Activated T-cell treated with anti-CD3 and anti-CD28 coated beads, Interleukin-2, amount 50 U/mL, for 4 hours (primary cell): ENCODE measurements around the gene POLR3A. TPM values are rescaled to one million over a fixed set of nuclear protein-coding genes. Genes with fewer than 3 reads are reported as not detected.
A peak's percentile ranks its signal among the peaks of the same experiment; 100 is the strongest.

Experiments used
- ATAC-seq, 2 donors: fragments of 200-7000 bp; cut with Tn5 transposase; one replicate each; pipeline ENCODE4 v1.10.0; 2021
- DNase-seq: peaks from one replicate; pipeline ENCODE4 v3.0.0-alpha.2; 2020
- H3K27me3 Mint-ChIP-seq: one replicate; pipeline ENCODE4 v1.8.0; 2021; ENCODE audit warnings: low read depth, mixed read lengths
- H3K36me3 Mint-ChIP-seq: one replicate; pipeline ENCODE4 v1.8.0; 2022; ENCODE audit warnings: mixed read lengths; ENCODE audit not compliant: insufficient read depth
- H3K4me1 Mint-ChIP-seq: one replicate; pipeline ENCODE4 v1.8.0; 2021; ENCODE audit warnings: low read depth, mixed read lengths
- H3K4me3 Mint-ChIP-seq: one replicate; pipeline ENCODE4 v1.8.0; 2021; ENCODE audit warnings: mild to moderate bottlenecking, moderate library complexity, mixed read lengths
- H3K9me3 Mint-ChIP-seq: one replicate; pipeline ENCODE4 v1.8.0; 2021; ENCODE audit warnings: mixed read lengths
- total RNA-seq, 3 donors: library from RNA; stranded (reverse); gene quantifications; one replicate each; pipeline ENCODE4 v1.2.1, GENCODE V29; 2021

Gene POLR3A
- total RNA-seq, 3 donors from 2014 or later, result 30.7 to 33.7 (median 31.0) TPM

- Mint-ChIP-seq H3K36me3 (peaks cover 55% of the 10 kb centered on the region), H3K4me3 (peak overlapping the region; percentile 41), H3K4me1 (peaks cover 60% of the 10 kb centered on the region), H3K27me3 (no peaks in the 10 kb centered on the region), H3K9me3 (no peaks in the 10 kb centered on the region)
- ATAC-seq (peak; percentile 8 to 17), DNase-seq (no peak)
Observed at GRCh38 chr10:78041170-78042057, 12.1 kb upstream of the POLR3A start.

- H3K27me3 Mint-ChIP-seq, result no peaks in the 10 kb centered on the region
- ATAC-seq (no peak), DNase-seq (no peak)
- H3K4me1 Mint-ChIP-seq, result peaks cover 68% of the 10 kb centered on the region
- H3K9me3 Mint-ChIP-seq, result no peaks in the 10 kb centered on the region
- peak overlapping the region; percentile 68 for H3K4me3 Mint-ChIP-seq
- H3K36me3 Mint-ChIP-seq, result peaks cover 72% of the 10 kb centered on the region
Observed at GRCh38 chr10:78039743-78040142, 10.4 kb upstream of the POLR3A start.

- H3K9me3 Mint-ChIP-seq, result no peaks in the 10 kb centered on the region
- H3K27me3 Mint-ChIP-seq, result no peaks in the 10 kb centered on the region
- DNase-seq, result no peak
- ATAC-seq, result no peak
- peaks cover 65% of the 10 kb centered on the region for H3K4me1 Mint-ChIP-seq
- H3K4me3 Mint-ChIP-seq, result peak overlapping the region; percentile 68
- H3K36me3 Mint-ChIP-seq, result peaks cover 78% of the 10 kb centered on the region
Observed at GRCh38 chr10:78038791-78039547, 9.7 kb upstream of the POLR3A start.

- peak overlapping the region; percentile 97 for H3K4me3 Mint-ChIP-seq
- peaks cover 65% of the 10 kb centered on the region for H3K4me1 Mint-ChIP-seq
- ATAC-seq (no peak), DNase-seq (no peak)
- H3K27me3 Mint-ChIP-seq, result no peaks in the 10 kb centered on the region
- H3K36me3 Mint-ChIP-seq, result peaks cover 78% of the 10 kb centered on the region
- no peaks in the 10 kb centered on the region for H3K9me3 Mint-ChIP-seq
Observed at GRCh38 chr10:78038105-78038504, 8.8 kb upstream of the POLR3A start.

- no peaks in the 10 kb centered on the region for H3K27me3 Mint-ChIP-seq
- ATAC-seq (no peak), DNase-seq (no peak)
- peaks cover 56% of the 10 kb centered on the region for H3K4me1 Mint-ChIP-seq
- peaks cover 63% of the 10 kb centered on the region for H3K36me3 Mint-ChIP-seq
- H3K4me3 Mint-ChIP-seq, result peak overlapping the region; percentile 97
- no peaks in the 10 kb centered on the region for H3K9me3 Mint-ChIP-seq
Observed at GRCh38 chr10:78035933-78036583, 6.7 kb upstream of the POLR3A start.

- ATAC-seq (no peak), DNase-seq (no peak)
- no peaks in the 10 kb centered on the region for H3K9me3 Mint-ChIP-seq
- peaks cover 57% of the 10 kb centered on the region for H3K36me3 Mint-ChIP-seq
- no peaks in the 10 kb centered on the region for H3K27me3 Mint-ChIP-seq
- peak overlapping the region; percentile 97 for H3K4me3 Mint-ChIP-seq
- H3K4me1 Mint-ChIP-seq, result peaks cover 50% of the 10 kb centered on the region
Observed at GRCh38 chr10:78035437-78035836, 6.1 kb upstream of the POLR3A start.

GRCh38 chr10:78035025-78035424, 5.7 kb upstream of the POLR3A start:
- Mint-ChIP-seq H3K4me3 (peak overlapping the region; percentile 97), H3K36me3 (peaks cover 53% of the 10 kb centered on the region), H3K9me3 (no peaks in the 10 kb centered on the region), H3K27me3 (no peaks in the 10 kb centered on the region), H3K4me1 (peaks cover 50% of the 10 kb centered on the region)
- ATAC-seq, result no peak
- DNase-seq, result no peak

GRCh38 chr10:78033637-78034470, 4.5 kb upstream of the POLR3A start, which contains the start of gene RPS24:
Gene RPS24 (plus strand): TSS chr10:78033863. CDS start chr10:78033902, 39 bp downstream.
- ATAC-seq, result peak; percentile 86 to 90
- H3K9me3 Mint-ChIP-seq, result no peaks in the 10 kb centered on the region
- no peaks in the 10 kb centered on the region for H3K27me3 Mint-ChIP-seq
- peaks cover 50% of the 10 kb centered on the region for H3K4me1 Mint-ChIP-seq
- peak within 1 kb of the TSS; percentile 97 for H3K4me3 Mint-ChIP-seq
- peak; percentile 93 for DNase-seq
- H3K36me3 Mint-ChIP-seq, result peaks cover 44% of the 10 kb centered on the region

GRCh38 chr10:78033387-78033636, 4.0 kb upstream of the POLR3A start:
- Mint-ChIP-seq H3K9me3 (no peaks in the 10 kb centered on the region), H3K27me3 (no peaks in the 10 kb centered on the region), H3K36me3 (peaks cover 41% of the 10 kb centered on the region), H3K4me3 (peak overlapping the region; percentile 97), H3K4me1 (peaks cover 50% of the 10 kb centered on the region)
- no peak for DNase-seq
- ATAC-seq, result no peak

- peak; percentile 10 to 14 for ATAC-seq
- Mint-ChIP-seq H3K4me1 (peaks cover 36% of the 10 kb centered on the region), H3K36me3 (peaks cover 31% of the 10 kb centered on the region), H3K27me3 (no peaks in the 10 kb centered on the region), H3K4me3 (peak overlapping the region; percentile 100), H3K9me3 (no peaks in the 10 kb centered on the region)
- no peak for DNase-seq
Observed at GRCh38 chr10:78028438-78029268, 662 bp downstream of the POLR3A start.

GRCh38 chr10:78025685-78026364, 3.5 kb downstream of the POLR3A start:
- ATAC-seq (no peak), DNase-seq (no peak)
- Mint-ChIP-seq H3K4me3 (no peak overlapping the region), H3K36me3 (peaks cover 50% of the 10 kb centered on the region), H3K27me3 (no peaks in the 10 kb centered on the region), H3K4me1 (peaks cover 36% of the 10 kb centered on the region), H3K9me3 (no peaks in the 10 kb centered on the region)

GRCh38 chr10:78023741-78024140, 5.6 kb downstream of the POLR3A start:
- no peak for ATAC-seq
- DNase-seq, result no peak
- Mint-ChIP-seq H3K9me3 (no peaks in the 10 kb centered on the region), H3K36me3 (peaks cover 51% of the 10 kb centered on the region), H3K4me1 (peaks cover 24% of the 10 kb centered on the region), H3K27me3 (no peaks in the 10 kb centered on the region), H3K4me3 (no peak overlapping the region)

GRCh38 chr10:78021201-78021600, 8.1 kb downstream of the POLR3A start:
- H3K4me1 Mint-ChIP-seq, result peaks cover 5% of the 10 kb centered on the region
- H3K27me3 Mint-ChIP-seq, result no peaks in the 10 kb centered on the region
- ATAC-seq, result no peak
- H3K36me3 Mint-ChIP-seq, result peaks cover 46% of the 10 kb centered on the region
- no peak for DNase-seq
- H3K9me3 Mint-ChIP-seq, result no peaks in the 10 kb centered on the region
- H3K4me3 Mint-ChIP-seq, result no peak overlapping the region
